Mesendoderm (in vitro differentiated cells): Measurements from ENCODE around the gene CHST7.

Source experiments
- DNase-seq: peaks from one replicate; pipeline ENCODE4 v3.0.0; 2013
- H2AK5ac ChIP-seq: 2 replicates; pipeline ENCODE4 v1.6.1; 2013; ENCODE audit warnings: low read length, inconsistent platforms
- H2BK120ac ChIP-seq: 2 replicates; pipeline ENCODE4 v1.6.1; 2013; ENCODE audit warnings: low read depth, mild to moderate bottlenecking, low read length, moderate library complexity, mixed read lengths
- H2BK15ac ChIP-seq: replicated peaks from 2 replicates; pipeline ENCODE4 v1.6.1; 2013; ENCODE audit warnings: low read depth, mild to moderate bottlenecking, moderate library complexity
- H2BK5ac ChIP-seq: 2 replicates; pipeline ENCODE4 v1.6.1; 2013; ENCODE audit warnings: low read length, inconsistent platforms
- H3K18ac ChIP-seq: 2 replicates; pipeline ENCODE4 v1.6.1; 2013; ENCODE audit warnings: mild to moderate bottlenecking, low read length, mixed read lengths
- H3K23ac ChIP-seq: one replicate; pipeline ENCODE4 v1.6.1; 2013; ENCODE audit warnings: low read length
- H3K27ac ChIP-seq: 2 replicates; pipeline ENCODE4 v1.5.1; 2013; ENCODE audit warnings: low read depth, mild to moderate bottlenecking, inconsistent platforms, low read length, moderate library complexity
- H3K27me3 ChIP-seq: 2 replicates; pipeline ENCODE4 v1.6.1; 2013; ENCODE audit warnings: low read length, control low read depth, mild to moderate bottlenecking, inconsistent platforms; ENCODE audit not compliant: insufficient read depth, poor library complexity
- H3K36me3 ChIP-seq: 2 replicates; pipeline ENCODE4 v1.6.1; 2013; ENCODE audit warnings: low read length, inconsistent platforms; ENCODE audit not compliant: control insufficient read depth, insufficient read depth
- H3K4ac ChIP-seq: one replicate; pipeline ENCODE4 v1.6.1; 2013; ENCODE audit warnings: low read depth, mild to moderate bottlenecking, low read length, moderate library complexity
- H3K4me1 ChIP-seq: 2 replicates; pipeline ENCODE4 v1.6.1; 2013; ENCODE audit warnings: low read depth, low read length, inconsistent platforms; ENCODE audit not compliant: control insufficient read depth
- H3K4me2 ChIP-seq: 2 replicates; pipeline ENCODE4 v1.6.1; 2013; ENCODE audit warnings: low read length
- H3K4me3 ChIP-seq: 2 replicates; pipeline ENCODE4 v1.5.1; 2013; ENCODE audit warnings: mild to moderate bottlenecking, low read length
- H3K56ac ChIP-seq: one replicate; pipeline ENCODE4 v1.6.1; 2013; ENCODE audit warnings: low read length
- H3K79me1 ChIP-seq: 2 replicates; pipeline ENCODE4 v1.6.1; 2013; ENCODE audit warnings: low read length, inconsistent platforms
- H3K79me2 ChIP-seq: 2 replicates; pipeline ENCODE4 v1.6.1; 2013; ENCODE audit warnings: mild to moderate bottlenecking, low read length; ENCODE audit not compliant: control insufficient read depth, insufficient read depth
- H3K9ac ChIP-seq: 2 replicates; pipeline ENCODE4 v1.6.1; 2013; ENCODE audit warnings: low read length, inconsistent platforms
- H4K5ac ChIP-seq: one replicate; pipeline ENCODE4 v1.6.1; 2013; ENCODE audit warnings: low read length
- H4K8ac ChIP-seq: one replicate; pipeline ENCODE4 v1.6.1; 2013; ENCODE audit warnings: low read depth, mild to moderate bottlenecking, control low read depth, low read length, moderate library complexity
- WGBS: extraction: QIAGEN DNeasy Blood & Tissue Kit; methylation state at CpG from one replicate; pipeline ENCODE4 v1.1.7; 2013; ENCODE audit warnings: low lambda C conversion rate, missing lambda C conversion rate; ENCODE audit not compliant: insufficient coverage; ENCODE audit errors: extremely low coverage; 5-methylcytosine and 5-hydroxymethylcytosine counted together

CHST7 gene

DNA sequence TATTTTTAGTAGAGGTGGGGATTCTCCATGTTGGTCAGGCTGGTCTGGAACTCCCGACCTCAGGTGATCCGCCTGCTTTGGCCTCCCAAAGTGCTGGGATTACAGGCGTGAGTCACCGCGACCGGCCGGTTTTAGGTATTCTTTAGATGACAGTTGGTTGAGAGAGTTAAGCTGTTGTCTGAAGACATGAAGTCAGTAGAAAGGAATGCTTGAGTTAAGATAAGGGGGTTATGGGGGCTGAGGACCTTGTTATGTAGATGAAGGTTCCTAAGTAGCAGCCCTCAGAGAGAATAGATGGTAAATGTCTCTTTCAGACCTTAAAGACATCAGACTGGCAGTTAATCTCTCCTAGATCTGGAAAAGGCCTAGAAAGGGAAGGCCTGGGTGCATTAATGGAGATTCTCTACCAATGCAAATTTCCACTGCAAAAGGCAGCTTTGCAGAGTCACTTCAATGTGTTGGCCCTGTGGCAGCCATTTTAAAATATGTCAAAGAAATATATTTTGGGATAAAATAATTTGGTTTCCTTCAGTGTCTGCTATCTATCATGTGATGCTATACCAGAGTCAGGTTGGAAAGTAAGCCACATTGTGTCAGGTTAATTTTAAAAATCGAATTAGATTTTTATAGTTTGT is 22.0 kb upstream of the CHST7 start:
- Histone ChIP-seq H2AK5ac (no peak overlapping the region), H3K36me3 (no peaks in the 10 kb centered on the region), H3K18ac (no peak overlapping the region), H2BK120ac (no peak overlapping the region), H3K9ac (no peak overlapping the region), H3K27ac (no peak overlapping the region), H3K4me1 (no peaks in the 10 kb centered on the region), H3K79me2 (peaks cover 7% of the 10 kb centered on the region), H3K23ac (no peak overlapping the region), H2BK5ac (no peak overlapping the region), H3K4me3 (no peak overlapping the region), H3K79me1 (no peaks in the 10 kb centered on the region), H3K4me2 (no peak overlapping the region), H2BK15ac (no peak overlapping the region), H3K56ac (peak overlapping the region; percentile 25), H4K5ac (no peak overlapping the region), H3K27me3 (no peaks in the 10 kb centered on the region), H3K4ac (no peak overlapping the region), H4K8ac (no peak overlapping the region)
- peak; percentile 97 for DNase-seq
- WGBS = no CpG with 5 or more reads among the region's 8 CpGs

DNA sequence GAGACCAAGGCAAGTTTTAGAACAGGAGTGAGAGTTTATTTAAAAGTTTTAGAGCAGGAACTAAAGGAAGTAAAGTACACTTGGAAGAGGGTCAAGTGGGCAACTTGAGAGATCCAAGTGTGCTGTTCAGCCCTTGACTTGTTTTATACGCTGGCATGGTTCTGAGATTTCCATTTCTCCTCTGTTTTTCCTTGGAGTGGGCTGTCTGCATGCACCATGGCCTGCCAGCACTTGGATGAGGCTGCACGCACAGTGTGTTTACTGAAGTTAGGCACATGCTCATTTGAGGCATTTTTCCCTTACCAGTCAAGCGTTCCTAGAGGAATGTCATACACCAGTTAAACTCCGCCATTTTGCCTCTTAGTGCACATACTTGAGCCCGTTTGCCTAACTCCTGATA is 19.6 kb upstream of the CHST7 start:
- H3K79me2 ChIP-seq = no peaks in the 10 kb centered on the region
- H3K23ac ChIP-seq = no peak overlapping the region
- no peak overlapping the region for H3K56ac ChIP-seq
- WGBS = no CpG with 5 or more reads among the region's 5 CpGs
- H2BK5ac ChIP-seq = no peak overlapping the region
- H3K27ac ChIP-seq = no peak overlapping the region
- no peak overlapping the region for H2BK120ac ChIP-seq
- H2BK15ac ChIP-seq = no peak overlapping the region
- no peak overlapping the region for H3K4me2 ChIP-seq
- H3K4me1 ChIP-seq = no peaks in the 10 kb centered on the region
- no peak for DNase-seq
- no peak overlapping the region for H4K5ac ChIP-seq
- H3K79me1 ChIP-seq = no peaks in the 10 kb centered on the region
- H4K8ac ChIP-seq = no peak overlapping the region
- no peak overlapping the region for H2AK5ac ChIP-seq
- no peak overlapping the region for H3K4me3 ChIP-seq
- H3K18ac ChIP-seq = no peak overlapping the region
- H3K9ac ChIP-seq = no peak overlapping the region
- H3K36me3 ChIP-seq = no peaks in the 10 kb centered on the region
- H3K4ac ChIP-seq = no peak overlapping the region
- H3K27me3 ChIP-seq = no peaks in the 10 kb centered on the region

DNA sequence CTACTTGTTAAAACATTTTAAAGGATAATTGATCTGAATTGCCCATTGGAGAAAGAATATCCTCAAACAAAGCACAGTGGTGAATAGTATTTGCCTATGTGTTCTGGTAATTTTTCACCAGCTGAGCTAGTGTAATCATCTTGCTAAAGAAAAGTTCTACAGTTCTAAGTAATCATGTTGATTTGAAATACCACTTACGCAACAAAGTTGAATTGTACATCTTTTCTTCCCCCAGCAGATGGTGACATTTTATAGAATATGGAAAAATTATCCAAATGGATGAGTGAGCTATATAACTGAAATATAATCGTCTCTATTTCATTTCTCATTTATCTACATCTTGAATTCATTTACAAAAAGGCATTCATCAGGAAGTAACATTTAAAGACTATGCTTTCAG is 18.6 kb upstream of the CHST7 start:
- no peak for DNase-seq

DNA sequence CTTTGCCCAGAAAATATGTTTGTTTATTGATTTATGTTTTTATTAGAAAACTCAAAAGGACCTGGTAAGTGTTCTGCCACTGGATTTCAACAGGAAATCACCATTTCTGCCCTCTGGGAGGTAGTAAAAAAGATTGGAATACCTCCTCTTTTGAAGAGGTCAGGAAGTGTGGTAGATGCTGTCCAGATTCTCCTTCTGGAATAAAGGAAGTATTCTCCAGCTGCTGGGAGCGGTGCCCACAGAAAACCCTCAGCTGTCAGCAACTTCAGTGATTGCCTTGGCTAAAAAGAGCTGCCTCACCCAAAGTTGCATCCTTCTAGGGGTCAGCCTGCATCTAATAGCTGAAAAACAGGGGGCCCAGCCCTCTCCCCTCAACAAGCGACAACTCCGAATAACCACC is 14.5 kb upstream of the CHST7 start:
- Histone ChIP-seq H3K4ac (no peak overlapping the region), H3K9ac (no peak overlapping the region), H3K4me1 (no peaks in the 10 kb centered on the region), H2BK120ac (no peak overlapping the region), H3K56ac (no peak overlapping the region), H4K5ac (no peak overlapping the region), H4K8ac (no peak overlapping the region), H3K79me1 (no peaks in the 10 kb centered on the region), H3K23ac (no peak overlapping the region), H3K36me3 (no peaks in the 10 kb centered on the region), H3K27me3 (no peaks in the 10 kb centered on the region), H2BK5ac (no peak overlapping the region), H3K18ac (no peak overlapping the region), H3K27ac (no peak overlapping the region), H3K79me2 (no peaks in the 10 kb centered on the region), H3K4me3 (no peak overlapping the region), H2AK5ac (no peak overlapping the region), H2BK15ac (no peak overlapping the region), H3K4me2 (no peak overlapping the region)
- no CpG with 5 or more reads among the region's 3 CpGs for WGBS
- no peak for DNase-seq

More for the DNA sequence above, 18.6 kb upstream of the CHST7 start:
- no peaks in the 10 kb centered on the region for H3K4me1 ChIP-seq
- H3K23ac ChIP-seq = no peak overlapping the region
- no peaks in the 10 kb centered on the region for H3K79me1 ChIP-seq
- no peak overlapping the region for H3K9ac ChIP-seq
- no peak overlapping the region for H3K4me3 ChIP-seq
- H3K36me3 ChIP-seq = no peaks in the 10 kb centered on the region
- no peak overlapping the region for H3K4me2 ChIP-seq
- no peak overlapping the region for H2BK5ac ChIP-seq
- H3K56ac ChIP-seq = no peak overlapping the region
- no peak overlapping the region for H3K4ac ChIP-seq
- no peak overlapping the region for H2AK5ac ChIP-seq
- no peak overlapping the region for H2BK15ac ChIP-seq
- H3K27ac ChIP-seq = no peak overlapping the region
- H3K18ac ChIP-seq = no peak overlapping the region
- H3K79me2 ChIP-seq = no peaks in the 10 kb centered on the region
- no peak overlapping the region for H4K8ac ChIP-seq
- no peaks in the 10 kb centered on the region for H3K27me3 ChIP-seq
- no CpG with 5 or more reads among the region's 2 CpGs for WGBS
- no peak overlapping the region for H2BK120ac ChIP-seq
- H4K5ac ChIP-seq = no peak overlapping the region

DNA sequence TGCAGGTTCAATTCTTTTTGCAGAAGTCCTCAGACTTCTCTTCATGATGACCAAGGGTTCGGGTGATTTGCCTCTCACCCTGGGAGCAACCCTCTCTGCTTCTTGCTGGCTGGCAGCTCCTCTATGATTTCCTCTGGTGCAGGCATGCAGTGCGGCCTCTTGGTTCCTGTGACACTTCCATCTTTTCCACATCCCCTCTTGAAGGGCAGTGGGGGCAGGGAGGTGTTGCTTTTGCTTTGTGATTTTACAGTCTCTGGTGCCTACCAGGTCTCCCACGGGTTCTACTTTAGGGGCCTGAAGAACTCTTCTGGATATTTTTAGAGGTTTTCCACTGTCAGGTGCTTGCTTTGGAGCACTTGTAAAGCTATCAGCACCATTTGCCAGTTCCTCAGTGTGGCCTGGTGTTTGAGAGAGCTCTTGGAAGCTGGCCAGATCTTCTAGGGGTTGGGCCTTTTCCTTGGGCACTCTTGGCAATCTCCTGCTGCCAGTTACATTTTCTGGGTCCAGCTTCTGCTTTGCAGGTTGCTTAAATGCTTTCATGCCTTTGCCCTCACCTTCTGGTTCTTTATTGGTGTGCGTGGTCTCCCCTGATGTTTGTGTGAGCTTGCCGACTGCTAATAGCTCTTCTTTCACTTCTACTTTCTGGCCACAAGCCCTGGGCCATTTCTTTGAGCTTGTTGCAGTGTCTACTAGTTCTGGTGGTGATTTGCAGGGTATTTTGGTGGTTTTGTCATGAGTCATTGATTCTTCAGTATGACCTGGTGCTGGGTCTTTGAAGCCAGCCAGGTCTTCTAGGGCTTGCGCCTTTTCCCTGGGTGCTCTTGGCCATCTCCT is 11.5 kb upstream of the CHST7 start:
- Histone ChIP-seq H3K79me1 (no peaks in the 10 kb centered on the region), H3K4me3 (no peak overlapping the region), H3K4me1 (no peaks in the 10 kb centered on the region), H3K27ac (no peak overlapping the region), H2BK15ac (no peak overlapping the region), H4K8ac (no peak overlapping the region), H3K4me2 (no peak overlapping the region), H3K9ac (no peak overlapping the region), H3K18ac (no peak overlapping the region), H2BK120ac (no peak overlapping the region), H2BK5ac (no peak overlapping the region), H4K5ac (no peak overlapping the region), H2AK5ac (no peak overlapping the region), H3K23ac (no peak overlapping the region), H3K36me3 (no peaks in the 10 kb centered on the region), H3K56ac (no peak overlapping the region), H3K27me3 (no peaks in the 10 kb centered on the region), H3K4ac (no peak overlapping the region), H3K79me2 (no peaks in the 10 kb centered on the region)
- whole genome bisulfite sequencing = no CpG with 5 or more reads among the region's 6 CpGs
- DNase-seq = no peak
